SHP77 (cell line): ENCODE data around the gene TMCO2.
A peak's percentile ranks its signal among the peaks of the same experiment; 100 is the strongest.

Experiments used
- DNase-seq, 2 experiments: peaks; one replicate each; lab custom pipeline; 2025; lab: John Stamatoyannopoulos, UW

The TMCO2 gene

DNA sequence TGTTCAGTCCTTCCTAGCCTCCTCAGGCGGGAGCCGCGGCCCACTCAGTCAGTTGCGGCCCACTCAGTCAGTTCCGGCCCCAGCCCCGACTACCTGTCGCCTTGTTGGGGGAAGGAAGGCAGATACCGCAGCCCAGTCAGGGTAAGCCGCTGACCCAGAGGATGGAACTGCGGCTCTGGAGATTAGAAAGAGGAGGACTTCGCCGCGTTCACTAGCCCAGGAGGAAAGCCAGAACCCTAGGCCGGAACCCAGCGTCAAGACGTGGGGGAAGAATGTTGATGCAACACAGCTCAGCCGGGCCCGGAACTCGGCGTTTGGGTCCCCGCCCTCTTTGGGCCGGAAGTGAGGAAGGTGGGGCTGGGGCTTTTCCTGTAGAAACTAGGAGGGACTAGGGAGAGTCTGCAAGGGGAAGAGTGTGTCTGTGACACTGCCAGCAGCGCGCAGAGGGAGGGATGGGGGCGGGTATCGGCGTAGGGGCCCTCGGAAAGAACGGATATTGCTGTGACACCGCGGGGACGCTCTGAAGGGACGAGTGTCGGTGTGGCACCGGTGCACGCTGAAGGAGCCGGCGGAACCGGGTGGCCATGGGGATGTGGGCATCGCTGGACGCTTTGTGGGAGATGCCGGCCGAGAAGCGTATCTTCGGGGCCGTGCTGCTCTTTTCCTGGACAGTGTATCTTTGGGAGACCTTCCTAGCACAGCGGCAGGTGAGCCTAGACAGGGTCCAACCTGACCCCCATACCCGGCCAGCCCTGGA is 10.1 kb downstream of the TMCO2 start, which contains the start of gene ZMPSTE24:
TSS of gene ZMPSTE24 (plus strand) at position 549 of the 757 bp plus-strand sequence. CDS start at position 585, 36 bp downstream.
- DNase-seq, result peak; percentile 94 to 97

DNA sequence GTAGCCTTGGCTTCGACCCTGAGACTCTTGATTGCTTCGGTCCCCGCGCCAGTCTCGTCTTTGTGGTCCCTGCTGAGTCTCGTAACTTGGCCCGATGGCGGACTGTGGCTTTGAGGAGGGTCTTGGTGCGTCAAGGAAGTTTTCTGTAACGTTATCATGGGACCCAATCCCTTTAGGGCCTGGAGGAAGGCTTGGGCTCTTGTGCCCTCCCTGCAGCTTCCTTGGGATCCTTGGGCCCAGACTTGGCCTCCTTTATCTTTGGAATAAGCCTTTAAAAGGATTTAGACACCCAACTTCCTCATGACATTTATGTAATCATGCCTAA is 10.7 kb downstream of the TMCO2 start:
- no peak for DNase-seq

DNA sequence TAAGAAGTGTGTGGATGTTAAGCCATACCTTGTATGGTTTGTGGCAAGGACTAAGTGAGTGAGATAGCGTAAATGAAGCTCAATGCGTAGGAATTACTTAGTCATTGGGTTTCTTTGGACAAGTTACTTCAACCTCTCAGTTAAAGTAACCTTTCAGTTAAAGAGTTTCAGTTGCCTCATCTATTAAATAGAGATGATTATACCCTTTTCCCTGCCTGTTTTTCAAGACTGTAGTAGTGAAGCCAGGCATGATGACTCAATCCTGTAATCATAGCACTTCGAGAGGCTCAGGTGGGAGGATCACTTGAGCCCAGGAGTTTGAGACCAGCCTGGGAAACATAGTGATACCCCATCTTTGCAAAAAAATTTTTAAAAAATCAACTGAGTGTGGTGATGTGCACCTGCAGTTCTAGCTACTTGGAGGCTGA is 16.6 kb downstream of the TMCO2 start:
- DNase-seq, result no peak

- no peak for DNase-seq
These were observed 17.6 kb downstream of the TMCO2 start for GRCh38 chr1:40265298-40265697.

GRCh38 chr1:40265919-40266318 is 18.2 kb downstream of the TMCO2 start:
- no peak for DNase-seq

GRCh38 chr1:40266786-40267535 is 19.2 kb downstream of the TMCO2 start:
- DNase-seq, result no peak

GRCh38 chr1:40267767-40268187 is 20.0 kb downstream of the TMCO2 start:
- DNase-seq, result no peak

DNA sequence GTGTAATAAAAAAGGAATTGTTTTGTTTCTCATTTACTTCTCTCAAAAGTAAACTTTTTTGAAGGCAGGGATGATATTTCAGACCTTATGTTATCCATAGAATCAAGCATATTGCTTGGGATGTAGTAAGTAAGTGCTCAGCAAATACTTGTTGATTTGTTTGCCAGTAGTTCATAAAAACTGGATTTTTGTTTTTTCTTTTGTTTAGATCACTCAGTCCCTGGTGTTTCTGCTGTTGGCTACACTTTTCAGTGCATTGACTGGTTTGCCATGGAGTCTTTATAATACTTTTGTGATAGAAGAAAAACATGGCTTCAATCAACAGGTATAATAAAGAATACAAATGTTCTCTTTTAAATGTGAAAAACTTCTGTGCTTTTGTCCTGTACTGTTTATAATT is 20.5 kb downstream of the TMCO2 start:
- no peak for DNase-seq

GRCh38 chr1:40270152-40270834 is 22.6 kb downstream of the TMCO2 start:
- DNase-seq, result no peak

DNA sequence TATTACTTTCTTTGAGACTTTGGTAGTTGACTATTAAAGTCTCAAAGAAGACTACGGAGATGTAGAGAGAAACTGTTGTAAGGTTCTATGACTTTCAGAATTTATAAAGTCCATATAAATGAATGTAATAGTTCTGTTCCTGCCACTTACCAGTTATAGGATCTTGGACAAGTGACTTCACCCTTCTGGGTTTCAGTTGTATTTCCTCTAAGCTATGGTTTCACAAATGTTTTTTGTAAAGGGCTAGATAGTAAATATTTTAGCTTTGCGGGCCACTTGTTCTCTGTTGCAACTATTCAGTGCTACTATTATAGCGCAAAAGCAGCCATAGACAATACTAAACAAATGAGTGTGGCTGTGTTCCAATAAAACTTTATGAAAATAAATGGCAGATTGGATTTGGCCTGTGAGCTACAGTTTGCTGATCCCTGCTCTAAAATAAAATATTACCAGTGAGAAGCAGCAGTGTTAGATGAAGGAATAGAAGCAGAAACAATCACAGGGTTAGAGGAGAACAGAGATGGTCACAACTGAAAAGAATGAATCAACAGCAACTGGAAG is 25.0 kb downstream of the TMCO2 start:
- DNase-seq, result no peak

- DNase-seq, result no peak
These were observed 25.9 kb downstream of the TMCO2 start for GRCh38 chr1:40273547-40274166.

- DNase-seq, result no peak
These were observed 26.6 kb downstream of the TMCO2 start for GRCh38 chr1:40274331-40274730.

GRCh38 chr1:40276122-40276521 is 28.4 kb downstream of the TMCO2 start:
- no peak for DNase-seq

GRCh38 chr1:40281853-40282252 is 34.1 kb downstream of the TMCO2 start:
- DNase-seq, result no peak

GRCh38 chr1:40291293-40291692 is 43.6 kb downstream of the TMCO2 start:
- no peak for DNase-seq

DNA sequence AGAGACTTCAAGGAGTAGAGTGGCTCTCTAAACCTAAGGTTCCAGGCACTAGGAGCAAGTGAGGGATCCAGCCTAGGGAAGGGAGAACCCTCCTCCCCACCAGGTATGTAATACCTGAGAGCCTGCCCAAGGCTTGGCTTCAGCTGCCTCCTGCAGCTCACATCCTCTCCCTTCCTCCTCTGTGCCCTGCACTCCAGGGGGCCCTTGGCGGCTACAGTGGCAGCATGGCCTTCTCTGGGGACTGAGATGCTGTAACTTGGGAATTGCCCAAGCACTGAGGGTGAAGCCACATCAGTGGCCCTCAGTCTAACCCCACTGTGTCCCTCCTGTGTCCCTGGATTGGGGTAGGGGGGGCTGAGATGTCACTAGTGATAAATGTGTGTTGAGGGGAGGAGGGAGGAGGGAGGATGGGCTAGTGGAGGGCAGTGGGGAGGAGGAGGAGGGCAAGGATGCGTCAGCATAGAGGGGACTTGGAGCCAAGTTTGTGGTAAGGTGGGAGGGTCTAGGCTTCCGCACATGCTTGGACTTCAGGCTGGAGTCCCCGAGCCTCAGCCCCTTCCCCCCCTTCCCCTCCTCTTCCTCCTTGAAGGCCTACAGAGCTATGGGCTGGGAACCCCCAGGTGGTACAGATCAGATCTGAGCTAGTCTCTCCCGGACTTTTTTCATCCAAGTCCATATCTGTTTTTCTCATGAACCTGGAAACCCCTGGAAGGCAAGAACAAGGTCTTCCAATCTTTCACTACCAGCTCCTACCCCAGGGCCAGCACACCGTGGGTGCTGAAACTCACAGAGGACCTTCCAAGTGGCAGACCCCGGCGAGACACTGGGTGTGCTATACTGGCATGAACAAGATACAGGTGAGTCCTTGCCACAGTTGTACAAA is 51.9 kb downstream of the TMCO2 start:
- no peak for DNase-seq

- DNase-seq, result no peak
These were observed 52.5 kb downstream of the TMCO2 start for GRCh38 chr1:40300249-40300567.

- DNase-seq, result no peak
These were observed 52.9 kb downstream of the TMCO2 start for GRCh38 chr1:40300651-40301050.

DNA sequence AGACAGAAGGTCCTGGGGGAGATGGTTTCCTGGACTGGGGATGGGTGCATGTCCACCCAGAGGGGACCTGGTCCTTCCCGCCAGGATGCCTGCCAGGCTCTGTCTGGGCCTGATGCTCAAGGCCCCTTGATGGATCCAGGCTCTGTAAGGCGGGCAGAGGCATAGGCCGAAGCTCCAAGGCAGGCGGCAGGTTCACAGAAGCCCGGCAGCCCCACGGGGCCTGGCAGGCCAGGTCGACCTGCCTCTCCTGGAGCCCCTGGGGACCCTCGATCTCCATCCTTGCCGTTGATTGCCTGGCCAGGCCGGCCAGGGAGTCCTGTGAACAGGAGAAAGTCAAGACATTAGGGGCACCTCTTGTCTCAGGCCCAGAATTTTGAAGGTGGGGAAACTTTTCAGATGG is 53.3 kb downstream of the TMCO2 start:
- no peak for DNase-seq
